GM18519 (cell line): ENCODE results near the gene FSTL5.

ENCODE experiments used
- ATAC-seq: cut with Tn5 transposase; IDR thresholded peaks from one replicate; pipeline ENCODE4 v1.9.1; 2021; ENCODE audit warnings: mild to moderate bottlenecking, moderate library complexity; ENCODE audit not compliant: unreplicated experiment, low FRiP score

FSTL5 gene

DNA sequence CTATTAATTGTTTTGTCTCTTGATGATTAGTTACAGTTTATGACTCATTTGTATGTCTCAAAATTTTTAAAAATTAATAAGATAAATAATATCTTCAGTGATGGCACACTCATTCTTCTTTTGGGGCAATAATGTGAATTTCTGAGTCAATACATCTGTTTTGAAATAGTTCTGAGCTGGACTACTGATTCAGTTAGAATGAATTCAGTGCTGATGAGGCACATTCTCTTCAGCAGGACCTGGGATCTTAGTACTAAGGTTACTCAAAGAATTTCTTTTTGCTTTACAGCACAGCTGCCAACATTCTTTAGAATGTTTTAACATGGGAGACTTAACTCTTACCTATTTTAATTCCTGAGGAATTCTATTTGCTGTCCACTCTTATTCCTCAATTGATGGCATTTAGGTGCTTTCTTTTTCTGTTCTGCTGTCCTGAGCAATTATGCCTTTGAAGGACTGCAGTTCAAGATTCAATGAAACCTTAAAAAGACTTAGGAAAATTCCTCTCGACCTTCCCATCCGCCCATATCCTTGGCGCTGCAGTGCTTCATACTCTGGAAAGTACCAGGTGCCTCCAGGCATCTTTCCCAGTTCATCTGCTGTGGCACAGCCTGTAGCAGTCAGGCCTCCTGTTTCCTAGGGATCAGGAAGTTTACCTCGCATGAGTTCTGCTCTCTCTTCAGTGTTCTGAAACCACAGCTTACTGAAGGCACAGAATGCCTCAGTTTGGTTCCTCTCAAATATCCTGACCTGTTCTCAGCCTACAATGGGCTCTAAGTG is 213.7 kb downstream of the FSTL5 start:
- no peak for ATAC-seq

DNA sequence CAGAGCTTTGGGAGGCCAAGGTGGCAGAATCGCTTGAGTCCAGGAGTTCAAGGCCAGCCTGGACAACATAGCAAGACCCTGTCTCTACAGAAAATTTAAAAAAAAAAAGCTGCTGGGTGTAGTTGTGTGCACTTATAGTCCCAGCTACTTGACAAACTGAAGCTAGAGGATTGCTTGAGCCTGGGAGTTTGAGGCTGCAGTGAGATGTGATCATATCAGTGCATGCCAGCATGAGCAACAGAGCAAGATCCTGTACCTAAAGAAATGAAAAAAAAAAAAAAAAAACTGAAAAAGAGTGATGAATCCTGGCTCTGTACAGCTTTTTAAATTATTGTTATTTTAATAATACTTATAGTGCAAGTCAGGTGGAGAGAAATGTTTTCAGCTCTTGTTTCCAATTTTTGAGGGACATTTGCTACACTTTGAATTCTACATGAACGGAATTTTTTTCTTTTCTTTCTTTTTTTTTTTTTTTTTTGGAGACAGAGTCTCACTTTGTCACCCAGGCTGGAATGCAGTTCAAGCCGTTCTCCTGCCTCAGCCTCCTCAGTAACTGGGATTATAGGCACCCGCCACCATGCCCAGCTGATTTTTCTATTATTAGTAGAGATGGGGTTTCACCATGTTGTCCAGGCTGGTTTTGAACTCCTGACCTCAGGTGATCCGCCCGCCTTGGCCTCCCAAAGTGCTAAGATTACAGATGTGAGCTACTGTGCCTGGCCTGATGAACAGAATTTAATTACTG is 215.6 kb downstream of the FSTL5 start:
- no peak for ATAC-seq

- ATAC-seq: no peak
Observed at GRCh38 chr4:161937596-161937995, 226.2 kb downstream of the FSTL5 start.

DNA sequence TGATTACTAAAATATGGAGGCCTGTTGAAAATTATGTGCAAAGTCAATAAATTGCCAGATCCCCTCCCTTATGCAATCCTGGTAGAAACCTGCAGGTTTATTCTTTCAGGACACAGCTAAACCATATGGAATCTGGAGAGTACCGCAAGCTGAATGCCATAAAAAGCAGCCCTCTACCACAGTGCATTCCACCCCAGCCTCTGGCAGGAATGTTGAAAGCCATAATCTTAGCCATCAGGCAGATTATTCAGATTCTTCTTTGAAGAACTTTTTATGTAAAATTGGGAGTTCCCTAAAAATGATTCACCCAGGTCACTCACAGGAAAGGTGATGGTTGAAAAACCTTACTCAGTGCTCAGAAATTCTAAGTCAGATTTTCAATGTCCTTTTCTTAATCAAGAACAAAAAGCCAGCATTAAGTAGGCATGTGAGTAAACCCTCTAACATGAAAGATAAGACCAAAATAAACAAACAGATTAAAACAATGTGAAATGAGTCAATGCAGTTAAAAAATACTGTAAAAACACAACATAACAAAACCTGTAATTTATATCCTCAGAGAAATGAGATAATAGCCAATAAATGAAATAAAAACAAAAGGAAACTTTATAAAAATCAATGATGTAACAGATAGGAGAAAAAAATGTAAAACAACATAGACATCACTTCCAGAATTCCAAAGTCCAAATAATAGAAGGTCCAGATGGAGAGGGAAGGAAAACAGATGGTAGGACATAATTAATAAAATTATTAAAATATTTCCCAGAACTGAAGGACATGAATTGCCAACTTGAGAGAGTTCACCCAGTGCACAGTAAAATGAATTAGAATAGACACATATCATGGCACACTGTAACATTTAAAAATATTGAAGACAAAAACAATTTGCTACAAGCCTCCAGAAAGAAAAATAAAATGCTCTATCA is 226.9 kb downstream of the FSTL5 start:
- no peak for ATAC-seq

DNA sequence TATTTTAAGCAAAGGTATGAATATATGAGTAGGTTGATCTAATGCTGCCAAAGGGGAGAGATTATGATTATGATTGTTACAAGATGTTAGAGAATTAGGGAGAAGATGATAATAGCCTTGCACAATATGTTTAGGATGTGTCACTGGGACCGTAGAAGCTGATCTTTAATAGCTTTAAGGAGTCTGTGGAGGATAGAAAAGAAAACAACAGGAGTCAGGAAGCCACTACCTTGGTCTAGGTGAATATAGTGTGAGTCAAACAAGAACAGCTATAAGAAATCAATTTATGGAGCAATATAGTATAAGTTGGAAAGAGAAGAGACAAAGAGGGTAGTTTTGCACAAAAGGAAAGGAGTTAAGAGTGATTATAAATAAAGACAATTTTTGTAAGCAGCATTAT is 232.7 kb downstream of the FSTL5 start:
- ATAC-seq: no peak

DNA sequence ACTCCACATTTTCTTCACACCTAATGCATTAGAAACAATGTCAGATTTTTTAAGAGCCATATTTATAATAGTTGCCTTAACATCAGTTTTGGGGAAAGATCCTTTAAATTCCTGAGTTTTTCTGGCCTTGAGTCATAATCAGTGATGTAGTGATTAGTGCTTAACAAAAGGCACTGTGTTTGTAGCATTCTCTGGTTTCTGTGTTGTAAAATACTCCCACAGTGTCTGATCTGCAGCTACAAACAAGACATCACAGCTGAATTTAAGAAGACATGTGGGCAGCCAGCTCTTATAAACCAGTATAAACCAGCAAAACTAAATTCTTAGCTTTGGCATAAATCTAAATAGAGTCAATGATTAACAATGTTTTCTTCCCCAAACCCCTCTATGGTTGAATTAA is 233.8 kb downstream of the FSTL5 start:
- no peak for ATAC-seq

DNA sequence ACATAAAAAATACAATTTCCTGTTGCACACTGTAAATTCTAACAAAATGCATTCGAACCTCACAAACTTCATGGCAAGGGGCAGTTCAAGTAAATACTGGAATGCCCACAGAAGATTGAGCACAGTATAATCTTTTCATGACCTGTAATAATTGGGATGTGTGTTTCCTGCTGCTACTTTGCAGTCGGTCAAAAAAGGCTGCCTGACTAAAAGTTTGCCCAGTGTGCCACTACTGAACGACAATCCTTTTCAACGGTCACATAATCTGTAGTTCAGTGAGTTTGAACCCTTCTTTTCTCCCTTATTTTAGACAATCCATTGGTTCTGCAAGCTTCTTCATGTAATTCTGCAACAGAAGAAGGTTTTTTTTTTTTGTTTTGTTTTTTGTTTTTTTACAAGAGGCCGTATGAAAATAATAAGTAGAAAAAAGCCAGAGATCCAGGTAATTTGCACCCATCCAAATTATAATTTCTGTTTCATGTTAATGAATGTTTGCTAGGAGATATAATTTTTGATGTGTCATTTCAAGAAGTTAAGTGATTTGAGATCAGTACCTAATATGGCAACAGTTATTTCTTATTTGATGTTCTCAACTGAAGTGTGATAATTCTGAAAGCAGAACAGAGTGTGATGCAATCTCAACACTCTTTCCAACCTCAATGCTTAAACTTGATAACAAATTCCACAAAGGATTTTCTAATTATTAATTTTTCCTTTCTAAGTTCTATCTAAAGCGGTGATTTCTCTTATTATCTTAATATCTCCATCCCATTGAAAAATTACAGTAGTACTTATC is 237.6 kb downstream of the FSTL5 start:
- no peak for ATAC-seq

- no peak for ATAC-seq
Observed at GRCh38 chr4:161920304-161921052, 243.3 kb downstream of the FSTL5 start.

DNA sequence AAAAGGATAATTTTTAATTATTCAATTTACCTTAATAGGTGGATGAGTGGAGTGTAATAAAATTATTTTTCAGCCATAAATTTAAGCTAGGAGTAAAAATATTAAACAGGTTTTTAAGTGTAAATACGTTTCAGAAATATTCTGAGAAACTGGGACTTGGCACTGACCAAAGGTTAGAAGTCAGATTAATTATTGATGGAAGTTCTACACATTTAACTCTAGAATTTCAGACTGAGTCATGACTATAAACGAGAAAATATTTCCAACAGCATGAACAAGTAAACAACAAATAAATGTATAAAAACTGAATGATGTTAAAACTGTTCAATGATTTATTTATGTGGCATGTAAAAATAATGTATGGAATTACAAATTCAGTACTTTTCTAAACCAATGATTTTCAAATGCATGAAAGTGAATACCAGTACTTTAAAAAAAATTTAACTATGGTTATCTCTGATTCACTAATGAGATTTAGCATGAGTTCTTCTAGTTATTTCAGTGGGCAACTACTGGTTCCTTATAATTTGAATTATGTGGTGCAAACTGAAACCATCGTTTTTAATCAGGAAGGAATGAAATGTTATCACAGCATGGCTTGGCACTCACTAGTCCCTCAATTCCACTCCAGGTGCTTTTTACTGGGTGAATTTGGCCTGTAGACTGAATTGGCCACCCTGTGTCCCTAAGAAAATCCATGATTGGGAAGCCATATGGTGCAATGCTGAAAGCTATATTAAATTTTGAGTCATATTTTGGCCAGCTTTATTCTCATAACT is 244.2 kb downstream of the FSTL5 start:
- ATAC-seq: no peak

DNA sequence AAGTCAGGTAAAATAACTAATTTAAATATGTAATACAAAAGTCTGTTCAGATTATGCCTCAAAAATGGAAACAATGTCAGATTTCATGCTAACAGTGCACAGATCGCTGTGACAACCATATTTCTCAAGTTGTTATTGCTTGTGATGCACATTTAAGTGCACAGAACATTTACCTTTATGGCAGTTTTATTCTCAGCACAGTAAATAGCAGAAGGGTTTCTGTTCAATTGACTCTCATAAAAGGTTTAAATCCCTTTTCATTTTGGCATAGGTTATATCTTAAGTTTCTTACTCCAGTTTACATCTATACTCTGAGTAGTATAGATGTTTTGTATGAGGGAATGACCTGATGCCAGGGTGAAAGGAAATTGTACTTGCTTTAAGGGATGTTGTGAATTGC is 247.8 kb downstream of the FSTL5 start:
- ATAC-seq: no peak

DNA sequence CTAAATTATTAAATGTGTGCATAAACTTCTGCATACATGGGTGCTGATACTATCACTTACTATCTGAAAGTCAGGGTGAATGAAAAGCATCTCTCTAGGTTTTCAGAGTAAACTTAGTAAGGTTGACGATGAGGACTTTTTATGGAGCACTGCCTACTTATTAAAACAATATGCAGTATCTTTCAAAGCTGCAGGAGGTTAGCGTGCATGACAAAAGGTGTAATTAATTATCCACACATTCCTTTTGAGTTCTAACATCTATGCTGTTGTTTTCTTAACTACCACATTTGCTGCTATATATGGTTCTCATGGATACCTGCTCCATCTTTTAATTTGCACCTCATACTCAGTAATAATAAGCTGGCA is 256.2 kb downstream of the FSTL5 start:
- ATAC-seq: no peak

DNA sequence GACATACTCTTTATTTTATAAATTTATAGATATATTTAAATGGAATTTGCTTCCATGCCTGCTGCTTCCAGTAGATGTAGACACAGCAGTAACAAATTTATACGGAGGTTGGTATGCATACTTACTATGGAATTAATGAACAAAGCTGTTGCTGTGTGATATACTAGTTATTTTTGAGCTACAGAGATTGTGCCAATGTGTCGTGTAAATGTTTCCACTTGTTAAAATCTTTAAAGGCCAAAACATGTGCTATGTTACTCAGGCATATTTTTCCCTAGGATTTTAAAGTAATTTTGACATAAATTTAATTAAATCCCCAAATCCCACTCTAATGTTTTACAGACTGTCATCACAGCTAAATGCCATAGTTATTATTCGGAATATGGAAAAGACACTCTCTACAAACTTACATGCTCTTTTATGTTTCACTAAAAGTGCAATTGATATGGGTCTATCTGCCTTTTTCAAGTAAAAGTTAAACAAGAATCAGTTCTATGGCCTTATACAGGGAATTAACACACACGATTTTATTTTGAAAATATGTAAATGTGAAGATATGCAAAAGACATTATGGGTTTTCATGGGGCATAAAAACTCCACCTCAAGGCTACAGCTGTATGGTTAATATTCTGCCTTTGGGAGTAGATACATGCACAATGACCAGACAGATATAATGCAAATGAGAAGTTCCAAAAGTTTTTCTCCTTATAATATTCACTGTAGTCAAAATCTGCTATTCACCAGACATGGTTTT is 256.8 kb downstream of the FSTL5 start:
- ATAC-seq: no peak

GRCh38 chr4:161900110-161900509 is 263.7 kb downstream of the FSTL5 start:
- ATAC-seq: no peak

GRCh38 chr4:161894493-161895167 is 269.2 kb downstream of the FSTL5 start:
- no peak for ATAC-seq

DNA sequence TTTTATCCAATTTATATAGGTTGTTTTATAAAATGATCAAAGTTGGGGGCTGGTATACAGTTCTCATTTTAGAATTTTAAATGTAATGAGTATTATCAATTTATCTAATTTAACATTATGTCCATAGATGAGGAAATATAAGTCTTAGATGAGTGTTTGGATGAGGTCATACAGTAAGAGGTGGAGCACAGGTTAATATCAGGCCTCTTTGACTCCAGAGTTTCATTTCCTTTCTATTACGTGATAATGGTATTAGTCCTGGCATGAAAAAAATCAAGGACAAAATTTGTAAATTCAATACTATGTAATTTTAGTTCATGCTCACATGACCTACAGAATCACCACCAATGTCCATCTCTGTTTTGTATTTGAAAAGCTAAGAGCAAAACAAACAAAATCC is 269.8 kb downstream of the FSTL5 start:
- no peak for ATAC-seq

GRCh38 chr4:161893566-161893965 is 270.2 kb downstream of the FSTL5 start:
- no peak for ATAC-seq

- ATAC-seq: no peak
Observed at GRCh38 chr4:161892951-161893350, 270.8 kb downstream of the FSTL5 start.

DNA sequence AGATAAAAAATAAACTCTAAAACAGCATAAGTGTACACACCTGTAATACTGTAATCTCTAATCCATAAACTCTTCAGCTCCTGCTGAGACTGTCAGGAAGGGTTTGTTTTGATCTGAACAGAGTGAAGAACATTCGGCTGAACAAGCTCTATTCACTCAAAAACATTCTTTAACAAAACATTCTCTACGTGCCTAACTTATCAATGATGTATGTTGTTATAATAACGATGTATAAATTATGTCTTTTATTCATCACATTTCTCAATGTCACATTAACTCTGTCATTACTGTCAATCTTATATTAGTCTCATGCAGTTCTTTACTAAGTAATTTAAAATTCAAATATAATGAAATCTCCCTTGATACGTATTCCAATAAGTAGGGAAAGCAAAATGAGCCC is 280.6 kb downstream of the FSTL5 start:
- ATAC-seq: no peak
